ENCODE measurements around the gene SP4.

The SP4 gene

GRCh38 chr7:21448974-21449373 lies 21.1 kb downstream of the SP4 start:
- no peak for DNase-seq

- no peak for DNase-seq
Observed at GRCh38 chr7:21450076-21450475, 22.2 kb downstream of the SP4 start.

GRCh38 chr7:21450941-21451340 lies 23.1 kb downstream of the SP4 start:
- DNase-seq = no peak

- no peak for DNase-seq
Observed at GRCh38 chr7:21454182-21454581, 26.3 kb downstream of the SP4 start.

- no peak for DNase-seq
Observed at GRCh38 chr7:21454906-21455305, 27.0 kb downstream of the SP4 start.

GRCh38 chr7:21461282-21461681 lies 33.4 kb downstream of the SP4 start:
- DNase-seq = no peak

- no peak for DNase-seq
Observed at GRCh38 chr7:21462081-21462480, 34.2 kb downstream of the SP4 start.

- DNase-seq = no peak
Observed at GRCh38 chr7:21463524-21463923, 35.6 kb downstream of the SP4 start.

- DNase-seq = no peak
Observed at GRCh38 chr7:21468969-21469368, 41.1 kb downstream of the SP4 start.

- DNase-seq = no peak
Observed at GRCh38 chr7:21469894-21470293, 42.0 kb downstream of the SP4 start.

- no peak for DNase-seq
Observed at GRCh38 chr7:21472029-21472428, 44.1 kb downstream of the SP4 start.

GRCh38 chr7:21476429-21476828 lies 48.5 kb downstream of the SP4 start:
- DNase-seq = no peak

- DNase-seq = no peak
Observed at GRCh38 chr7:21480693-21481403, 53.0 kb downstream of the SP4 start.

- DNase-seq = no peak
Observed at GRCh38 chr7:21486511-21486910, 58.6 kb downstream of the SP4 start.

GRCh38 chr7:21495731-21496130 lies 67.8 kb downstream of the SP4 start:
- no peak for DNase-seq

- DNase-seq = no peak
Observed at GRCh38 chr7:21497072-21497471, 69.2 kb downstream of the SP4 start.

GRCh38 chr7:21500117-21500832 lies 72.4 kb downstream of the SP4 start:
- no peak for DNase-seq

- no peak for DNase-seq
Observed at GRCh38 chr7:21504021-21504420, 76.1 kb downstream of the SP4 start.

- DNase-seq = no peak
Observed at GRCh38 chr7:21507627-21508343, 79.9 kb downstream of the SP4 start.

GRCh38 chr7:21508538-21508937 lies 80.7 kb downstream of the SP4 start:
- DNase-seq = no peak

- no peak for DNase-seq
Observed at GRCh38 chr7:21514062-21514461, 86.2 kb downstream of the SP4 start.

GRCh38 chr7:21524680-21525079 lies 96.8 kb downstream of the SP4 start:
- no peak for DNase-seq

GRCh38 chr7:21526007-21526406 lies 98.1 kb downstream of the SP4 start:
- DNase-seq = no peak

GRCh38 chr7:21526448-21526847 lies 98.6 kb downstream of the SP4 start:
- DNase-seq = no peak

All from activated naive CD4-positive, alpha-beta T cell (primary cell).